Right atrium auricular region (tissue), 2 donors: Measurements from ENCODE around the gene INPP5A. TPM values are rescaled to one million over a fixed set of nuclear protein-coding genes. Genes with fewer than 3 reads are reported as not detected.
"Not testable (repeated sequence)": the region's sequence is repeated elsewhere in the genome, so short reads cannot be mapped to it uniquely, and the experiment has no call there.

Experiments
- DNase-seq: peaks from one replicate; pipeline ENCODE4 v3.0.0-alpha.2; 2019; ENCODE audit warnings: low spot score
- H3K27ac ChIP-seq, 2 donors: fragments of 200-600 bp; sonication (generic); 1 replicate in 1 of 2; 2 replicates in 1 of 2; pipeline ENCODE4 v1.5.1; 2016 to 2019
- H3K27me3 ChIP-seq, 2 donors: fragments of 200-600 bp; sonication (generic); one replicate each; pipeline versions ENCODE4 v1.5.1 to v1.6.0; 2017 to 2019
- H3K36me3 ChIP-seq: fragments of 200-600 bp; sonication (generic); one replicate; pipeline ENCODE4 v1.5.1; 2016
- H3K4me1 ChIP-seq, 2 donors: fragments of 200-600 bp; sonication (generic); one replicate each; pipeline versions ENCODE4 v1.5.1 to v1.6.0; 2017 to 2019
- H3K4me3 ChIP-seq, 2 donors: fragments of 200-600 bp; sonication (generic); 1 replicate in 1 of 2; 2 replicates in 1 of 2; pipeline ENCODE4 v1.5.1; 2017 to 2019; ENCODE audit warnings: mild to moderate bottlenecking in 1 of 2, moderate library complexity in 1 of 2
- H3K9me3 ChIP-seq, 2 donors: fragments of 200-600 bp; sonication (generic); one replicate each; pipeline ENCODE4 v1.5.1; 2019
- CTCF ChIP-seq, 2 donors: fragments of 200-600 bp; sonication (generic); IDR thresholded peaks; one replicate each; pipeline ENCODE4 v1.5.1; 2019; ENCODE audit warnings: antibody characterized with exemption in 2 of 2
- total RNA-seq, 2 donors: library from RNA; depleted of rRNA; stranded (reverse); fragments of >200 nt; gene quantifications; one replicate each; pipeline ENCODE4 v1.1.0, GENCODE V29; 2016

The INPP5A gene
- total RNA-seq, 2 donors from 2014 or later: 116 to 143 TPM

- Histone ChIP-seq H3K9me3 (no peaks in the 10 kb centered on the region), H3K27ac (no peak overlapping the region), H3K27me3 (peaks cover 12 to 32% of the 10 kb centered on the region in 2 donors), H3K4me1 (peaks cover 0 to 30% of the 10 kb centered on the region in 2 donors), H3K4me3 (no peak overlapping the region), H3K36me3 (no peaks in the 10 kb centered on the region)
- no peak for DNase-seq
- no peak for TF ChIP-seq CTCF (IDR thresholded peaks at IDR 0.05)
Observed at GRCh38 chr10:132789659-132790148, 252.1 kb downstream of the INPP5A start.

- Histone ChIP-seq H3K4me3 (no peak overlapping the region), H3K9me3 (no peaks in the 10 kb centered on the region), H3K4me1 (peaks cover 0 to 25% of the 10 kb centered on the region in 2 donors), H3K36me3 (no peaks in the 10 kb centered on the region), H3K27me3 (peaks cover 8 to 24% of the 10 kb centered on the region in 2 donors), H3K27ac (no peak overlapping the region)
- DNase-seq: no peak
- TF ChIP-seq CTCF (IDR thresholded peaks at IDR 0.05): no peak
Observed at GRCh38 chr10:132790470-132790869, 252.9 kb downstream of the INPP5A start.

- peaks cover 0 to 24% of the 10 kb centered on the region in 2 donors for H3K4me1 ChIP-seq
- peaks cover 8 to 23% of the 10 kb centered on the region in 2 donors for H3K27me3 ChIP-seq
- DNase-seq: no peak
- no peaks in the 10 kb centered on the region for H3K36me3 ChIP-seq
- H3K9me3 ChIP-seq: no peaks in the 10 kb centered on the region
- no peak for TF ChIP-seq CTCF (IDR thresholded peaks at IDR 0.05)
- H3K27ac ChIP-seq: no peak overlapping the region
- H3K4me3 ChIP-seq: no peak overlapping the region
Observed at GRCh38 chr10:132790934-132791829, 253.6 kb downstream of the INPP5A start.

GRCh38 chr10:132792099-132792498 lies 254.5 kb downstream of the INPP5A start:
- not testable (repeated sequence) for H3K27ac ChIP-seq, H3K9me3 ChIP-seq, H3K4me3 ChIP-seq, DNase-seq, H3K36me3 ChIP-seq
- H3K4me1 ChIP-seq: peaks cover 0 to 15% of the 10 kb centered on the region in 2 donors
- peaks cover 2 to 15% of the 10 kb centered on the region in 2 donors for H3K27me3 ChIP-seq

- Histone ChIP-seq H3K27ac (no peak overlapping the region), H3K27me3 (peaks cover 0 to 8% of the 10 kb centered on the region in 2 donors), H3K4me3 (no peak overlapping the region), H3K4me1 (peaks cover 0 to 8% of the 10 kb centered on the region in 2 donors), H3K9me3 (no peaks in the 10 kb centered on the region), H3K36me3 (no peaks in the 10 kb centered on the region)
- DNase-seq: no peak
- TF ChIP-seq CTCF (IDR thresholded peaks at IDR 0.05): no peak
Observed at GRCh38 chr10:132792796-132793195, 255.2 kb downstream of the INPP5A start.

- no peak for TF ChIP-seq CTCF (IDR thresholded peaks at IDR 0.05)
- H3K9me3 ChIP-seq: no peaks in the 10 kb centered on the region
- no peak overlapping the region for H3K4me3 ChIP-seq
- H3K27me3 ChIP-seq: peaks cover 0 to 6% of the 10 kb centered on the region in 2 donors
- peaks cover 0 to 4% of the 10 kb centered on the region in 2 donors for H3K4me1 ChIP-seq
- no peak overlapping the region for H3K27ac ChIP-seq
- H3K36me3 ChIP-seq: no peaks in the 10 kb centered on the region
- DNase-seq: no peak
Observed at GRCh38 chr10:132793213-132793612, 255.6 kb downstream of the INPP5A start.
